K562 (cell line): ENCODE measurements around the gene ENKUR.

ENCODE experiments used
- CTCF ChIP-seq, 3 experiments: IDR thresholded peaks in 2 of 3; conservative IDR thresholded peaks in 1 of 3; 2 replicates each; pipeline ENCODE4 v1.5.1; 2011 to 2012; ENCODE audit warnings: low read length in 3 of 3, mild to moderate bottlenecking in 3 of 3, control low read depth in 2 of 3, improper control_type of control experiment in 1 of 3, inconsistent platforms in 1 of 3, low read depth in 1 of 3, mixed read lengths in 1 of 3, moderate library complexity in 1 of 3; ENCODE audit not compliant: insufficient read depth in 2 of 3
- ID3 ChIP-seq, 2 experiments: fragments of 250-450 bp in 1 of 2; fragments of 450-650 bp in 1 of 2; sonication (Bioruptor Pico) in 1 of 2; IDR thresholded peaks; 2 replicates each; pipeline versions ENCODE4 v1.6.1 to v1.8.0; 2016 to 2021; ENCODE audit warnings: mild to moderate bottlenecking in 2 of 2, moderate library complexity in 2 of 2, missing compliant biosample characterization in 1 of 2, missing genetic modification characterization in 1 of 2
- MYC ChIP-seq, 2 experiments: fragments of 250-450 bp in 1 of 2; sonication (Bioruptor Pico) in 1 of 2; IDR thresholded peaks; 2 replicates each; pipeline versions ENCODE4 v1.5.1 to v1.6.1; 2012 to 2021; ENCODE audit warnings: low read depth in 2 of 2, borderline replicate concordance in 1 of 2, improper control_type of control experiment in 1 of 2, low read length in 1 of 2, mild to moderate bottlenecking in 1 of 2, moderate library complexity in 1 of 2

GRCh38 chr10:24979685-24980084 is 36.3 kb downstream of the ENKUR start:
- TF ChIP-seq ID3 (CRISPR knock-in tag; IDR thresholded peaks at IDR 0.05), result no peak
- TF ChIP-seq ID3 (tag; IDR thresholded peaks at IDR 0.05), result no peak
- no peak for TF ChIP-seq CTCF (IDR thresholded peaks at IDR 0.05 in 2 of 3, conservative IDR thresholded peaks at IDR 0.05 in 1 of 3; ENCODE audit: insufficient read depth in 2 of 3, low read depth in 1 of 3, low read length in 3 of 3)
- no peak for TF ChIP-seq MYC (IDR thresholded peaks at IDR 0.05; ENCODE audit: low read depth, low read length)
- TF ChIP-seq MYC (CRISPR knock-in tag; IDR thresholded peaks at IDR 0.05; ENCODE audit: borderline replicate concordance, low read depth), result no peak
